ENCODE measurements around the gene TUT7.

- TF ChIP-seq CTCF (IDR thresholded peaks at IDR 0.05 in 4 of 5, conservative IDR thresholded peaks at IDR 0.05 in 1 of 5) (no peak), POLR2A (IDR thresholded peaks at IDR 0.05) (no peak)
Measured at GRCh38 chr9:86347991-86348390, 6.2 kb downstream of the TUT7 start.
